GM10266 (cell line): ENCODE measurements around the gene C1S.

Source experiments
- DNase-seq: peaks from one replicate; pipeline ENCODE4 v3.0.0; 2012; ENCODE audit errors: extremely low spot score
- CTCF ChIP-seq: IDR thresholded peaks from 2 replicates; pipeline ENCODE4 v1.5.1; 2012; ENCODE audit warnings: mild to moderate bottlenecking, low read depth; ENCODE audit not compliant: control insufficient read depth, insufficient read depth; ENCODE audit errors: missing control alignments

The C1S gene

GRCh38 chr12:7069386-7069785, 8.9 kb downstream of the C1S start:
- DNase-seq, result no peak
- no peak for TF ChIP-seq CTCF

- TF ChIP-seq CTCF, result no peak
- no peak for DNase-seq
Observed at GRCh38 chr12:7072035-7072434, 11.5 kb downstream of the C1S start.

GRCh38 chr12:7072554-7072953, 12.0 kb downstream of the C1S start:
- TF ChIP-seq CTCF, result no peak
- no peak for DNase-seq

- no peak for DNase-seq
- no peak for TF ChIP-seq CTCF
Observed at GRCh38 chr12:7073946-7074345, 13.4 kb downstream of the C1S start.

- no peak for TF ChIP-seq CTCF
- no peak for DNase-seq
Observed at GRCh38 chr12:7075518-7075917, 15.0 kb downstream of the C1S start.

GRCh38 chr12:7075939-7076338, 15.4 kb downstream of the C1S start:
- TF ChIP-seq CTCF, result no peak
- no peak for DNase-seq

- no peak for TF ChIP-seq CTCF
- no peak for DNase-seq
Observed at GRCh38 chr12:7076493-7076892, 16.0 kb downstream of the C1S start.

- no peak for DNase-seq
- TF ChIP-seq CTCF, result no peak
Observed at GRCh38 chr12:7078163-7078562, 17.6 kb downstream of the C1S start.
